A549 (cell line): ENCODE data around the gene CLEC16A. TPM values are rescaled to one million over a fixed set of nuclear protein-coding genes. Genes with fewer than 3 reads are reported as not detected.

ENCODE experiments used
- ATAC-seq, 2 experiments: fragments of 200-7000 bp in 1 of 2; fragments of >200 bp in 1 of 2; cut with Nextera tagmentation in 1 of 2; cut with Tn5 transposase in 1 of 2; 3 replicates each; pipeline versions ENCODE4 v1.8.0 to v1.9.1; 2018 to 2020; ENCODE audit warnings: mild to moderate bottlenecking in 1 of 2, moderate library complexity in 1 of 2
- CTCF ChIA-PET: fragments of 300-600 bp; sonication (Branson Sonifier 250); formaldehyde crosslinking; extraction: SDS; loops from one replicate; lab custom pipeline; 2021; ENCODE audit warnings: antibody characterized with exemption, inconsistent platforms; lab: Yijun Ruan, JAX
- POLR2A ChIA-PET: fragments of 350-600 bp; formaldehyde crosslinking; extraction: SDS; loops from one replicate; lab custom pipeline; 2021; ENCODE audit warnings: antibody characterized with exemption, inconsistent platforms; lab: Yijun Ruan, JAX
- DNase-seq, 2 experiments: peaks; one replicate each; pipeline versions ENCODE4 v3.0.0 to v3.0.0-alpha.2; 2011 to 2016; ENCODE audit warnings: low read depth in 1 of 2, low spot score in 1 of 2
- FAIRE-seq: peaks from 2 replicates; lab custom pipeline; 2011; peaks lifted over from hg19 to GRCh38; lab: Jason Lieb, UNC
- H3K27ac ChIP-seq, 2 experiments: fragments of >200 bp; sonication (Bioruptor Twin); formaldehyde crosslinking; 3 replicates each; pipeline ENCODE4 v1.5.1; 2016 to 2017
- H3K4me1 ChIP-seq: fragments of >200 bp; sonication (Bioruptor Twin); formaldehyde crosslinking; 3 replicates; pipeline ENCODE4 v1.6.1; 2016
- H3K4me2 ChIP-seq: fragments of >200 bp; sonication (Bioruptor Twin); formaldehyde crosslinking; 3 replicates; pipeline ENCODE4 v1.6.1; 2016
- H3K4me3 ChIP-seq: fragments of >200 bp; sonication (Bioruptor Twin); formaldehyde crosslinking; 3 replicates; pipeline ENCODE4 v1.5.1; 2016
- H3K9me3 ChIP-seq: fragments of >200 bp; sonication (Bioruptor Twin); formaldehyde crosslinking; 3 replicates; pipeline ENCODE4 v1.6.1; 2016
- ATOH8 ChIP-seq: fragments of 250-450 bp; sonication (Bioruptor Pico); IDR thresholded peaks from 2 replicates; pipeline ENCODE4 v1.5.0; 2020; ENCODE audit warnings: low read depth, mild to moderate bottlenecking, moderate library complexity
- BHLHE40 ChIP-seq: IDR thresholded peaks from 2 replicates; pipeline ENCODE4 v1.6.1; 2012; ENCODE audit warnings: low read depth, low read length, inconsistent platforms
- CHD4 ChIP-seq: fragments of 200-600 bp; sonication (generic); IDR thresholded peaks from 2 replicates; pipeline ENCODE4 v1.6.1; 2016; ENCODE audit warnings: antibody characterized with exemption, mild to moderate bottlenecking, borderline replicate concordance
- CTCF ChIP-seq: fragments of >200 bp; sonication (Bioruptor Twin); formaldehyde crosslinking; IDR thresholded peaks from 3 replicates; pipeline ENCODE4 v1.5.1; 2016
- FOXS1 ChIP-seq: fragments of 250-450 bp; sonication (Bioruptor Pico); IDR thresholded peaks from 2 replicates; pipeline ENCODE4 v1.5.0; 2020; ENCODE audit warnings: mild to moderate bottlenecking, moderate library complexity
- HEYL ChIP-seq: fragments of 250-450 bp; sonication (Bioruptor Pico); IDR thresholded peaks from 2 replicates; pipeline ENCODE4 v1.8.0; 2021; ENCODE audit warnings: mild to moderate bottlenecking, moderate library complexity
- HOXB13 ChIP-seq: fragments of 250-450 bp; sonication (Bioruptor Pico); IDR thresholded peaks from 2 replicates; pipeline ENCODE4 v1.5.0; 2020; ENCODE audit warnings: low read depth, mild to moderate bottlenecking, moderate library complexity
- NPAS2 ChIP-seq: fragments of 250-450 bp; sonication (Bioruptor Pico); IDR thresholded peaks from 2 replicates; pipeline ENCODE4 v1.8.0; 2022; ENCODE audit warnings: mild to moderate bottlenecking, moderate library complexity, borderline replicate concordance
- NR3C1 ChIP-seq: fragments of >200 bp; sonication (Bioruptor Twin); formaldehyde crosslinking; IDR thresholded peaks from 3 replicates; pipeline ENCODE4 v1.6.1; 2017
- POLR2AphosphoS2 ChIP-seq: conservative IDR thresholded peaks from 2 replicates; pipeline ENCODE4 v1.6.1; 2012; ENCODE audit warnings: low read length, improper control_type of control experiment, inconsistent platforms
- RARB ChIP-seq: fragments of 250-450 bp; sonication (Bioruptor Pico); IDR thresholded peaks from 2 replicates; pipeline ENCODE4 v1.8.0; 2021; ENCODE audit warnings: mild to moderate bottlenecking, moderate library complexity
- RNF2 ChIP-seq: fragments of 200-600 bp; sonication (generic); IDR thresholded peaks from 2 replicates; pipeline ENCODE4 v1.6.1; 2016; ENCODE audit warnings: low read depth, mild to moderate bottlenecking, antibody characterized with exemption, moderate library complexity, borderline replicate concordance
- TFCP2L1 ChIP-seq: fragments of 250-450 bp; sonication (Bioruptor Pico); IDR thresholded peaks from 2 replicates; pipeline ENCODE4 v1.5.0; 2021; ENCODE audit warnings: mild to moderate bottlenecking
- TP53 ChIP-seq: fragments of 250-450 bp; sonication (Bioruptor Pico); IDR thresholded peaks from 2 replicates; pipeline ENCODE4 v1.5.0; 2021; ENCODE audit warnings: mild to moderate bottlenecking, moderate library complexity
- USF2 ChIP-seq: fragments of 450-650 bp; IDR thresholded peaks from 2 replicates; pipeline ENCODE4 v1.6.1; 2014; ENCODE audit warnings: antibody characterized with exemption
- ZFP36 ChIP-seq: fragments of 450-650 bp; IDR thresholded peaks from 2 replicates; pipeline ENCODE4 v1.6.1; 2014; ENCODE audit warnings: borderline replicate concordance; ENCODE audit not compliant: partially characterized antibody
- WGBS: methylation state at CpG from one replicate; pipeline ENCODE4 v1.1.6; 2017; ENCODE audit errors: missing lambda C conversion rate; 5-methylcytosine and 5-hydroxymethylcytosine counted together
- polyA plus RNA-seq, 4 experiments: library from polyadenylated mRNA; depleted of rRNA in 3 of 4; stranded (reverse); fragments of >200 nt; fragmentation: RNase III in 1 of 4; extraction: RNeasy Plus Mini Kit Qiagen cat#74134 plus additional on column Dnase treatment in 1 of 4; gene quantifications; 2 replicates in 3 of 4; 3 replicates in 1 of 4; pipeline ENCODE4 v1.2.3, GENCODE V29; 2011 to 2017
- TF ChIP-seq, protein P1 (sequence below): IDR thresholded peaks from 2 replicates; pipeline ENCODE4 v1.6.1; 2012
- TF ChIP-seq, protein P2 (sequence below): fragments of 250-450 bp; sonication (Bioruptor Pico); IDR thresholded peaks from 2 replicates; pipeline ENCODE4 v1.5.0; 2021; ENCODE audit warnings: mild to moderate bottlenecking, moderate library complexity, borderline replicate concordance
- TF ChIP-seq, protein P3 (sequence below): fragments of >200 bp; sonication (Bioruptor Twin); formaldehyde crosslinking; IDR thresholded peaks from 2 replicates; pipeline ENCODE4 v1.6.1; 2016
- TF ChIP-seq, protein P4 (sequence below): IDR thresholded peaks from 2 replicates; pipeline ENCODE4 v1.6.1; 2012; ENCODE audit warnings: low read depth, borderline replicate concordance

The CLEC16A gene
- polyA plus RNA-seq, 2 of the 4 experiments (the other 2 are of a cell fraction) = 8.3 to 10.4 TPM

DNA sequence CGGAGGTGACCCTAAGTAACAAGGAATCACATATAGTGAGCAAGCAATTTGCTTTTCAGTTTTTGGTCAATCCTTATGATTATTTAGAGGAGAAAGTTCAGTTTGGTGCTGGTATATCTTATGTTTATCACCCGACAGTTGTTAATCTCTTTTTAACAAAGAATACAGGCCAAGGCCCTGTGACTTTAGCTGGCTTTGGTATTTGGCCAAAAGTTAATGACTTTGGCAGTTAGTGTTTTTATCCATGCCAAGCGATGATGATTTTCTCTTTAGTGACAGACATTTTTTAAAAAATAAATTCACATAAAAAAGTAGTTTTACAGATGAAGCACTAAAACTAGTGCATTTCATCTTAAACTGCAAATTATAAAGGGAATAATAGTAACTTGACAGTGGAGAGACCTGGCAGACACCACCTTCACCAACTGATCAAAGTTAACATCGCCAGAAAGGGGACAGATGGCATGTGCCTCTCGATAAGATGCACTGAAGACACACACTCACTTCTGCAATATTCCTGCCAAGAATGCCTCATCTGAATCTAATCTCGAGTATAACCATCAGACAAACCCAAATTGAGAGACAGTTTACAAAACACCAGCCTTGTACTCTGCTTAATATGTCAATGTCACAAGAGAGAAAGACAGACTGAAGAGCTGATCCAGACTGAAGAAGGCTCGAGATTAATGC, 9.0 kb upstream of the CLEC16A start (continued):
- TF ChIP-seq CTCF (no peak), CHD4 (no peak), NR3C1 (no peak), ATOH8 (CRISPR knock-in tag) (no peak), NPAS2 (no peak)
- TF ChIP-seq, protein P1, sequence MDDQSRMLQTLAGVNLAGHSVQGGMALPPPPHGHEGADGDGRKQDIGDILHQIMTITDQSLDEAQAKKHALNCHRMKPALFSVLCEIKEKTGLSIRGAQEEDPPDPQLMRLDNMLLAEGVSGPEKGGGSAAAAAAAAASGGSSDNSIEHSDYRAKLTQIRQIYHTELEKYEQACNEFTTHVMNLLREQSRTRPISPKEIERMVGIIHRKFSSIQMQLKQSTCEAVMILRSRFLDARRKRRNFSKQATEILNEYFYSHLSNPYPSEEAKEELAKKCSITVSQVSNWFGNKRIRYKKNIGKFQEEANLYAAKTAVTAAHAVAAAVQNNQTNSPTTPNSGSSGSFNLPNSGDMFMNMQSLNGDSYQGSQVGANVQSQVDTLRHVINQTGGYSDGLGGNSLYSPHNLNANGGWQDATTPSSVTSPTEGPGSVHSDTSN = no peak
- TF ChIP-seq, protein P2, sequence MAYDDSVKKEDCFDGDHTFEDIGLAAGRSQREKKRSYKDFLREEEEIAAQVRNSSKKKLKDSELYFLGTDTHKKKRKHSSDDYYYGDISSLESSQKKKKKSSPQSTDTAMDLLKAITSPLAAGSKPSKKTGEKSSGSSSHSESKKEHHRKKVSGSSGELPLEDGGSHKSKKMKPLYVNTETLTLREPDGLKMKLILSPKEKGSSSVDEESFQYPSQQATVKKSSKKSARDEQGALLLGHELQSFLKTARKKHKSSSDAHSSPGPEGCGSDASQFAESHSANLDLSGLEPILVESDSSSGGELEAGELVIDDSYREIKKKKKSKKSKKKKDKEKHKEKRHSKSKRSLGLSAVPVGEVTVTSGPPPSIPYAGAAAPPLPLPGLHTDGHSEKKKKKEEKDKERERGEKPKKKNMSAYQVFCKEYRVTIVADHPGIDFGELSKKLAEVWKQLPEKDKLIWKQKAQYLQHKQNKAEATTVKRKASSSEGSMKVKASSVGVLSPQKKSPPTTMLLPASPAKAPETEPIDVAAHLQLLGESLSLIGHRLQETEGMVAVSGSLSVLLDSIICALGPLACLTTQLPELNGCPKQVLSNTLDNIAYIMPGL (CRISPR knock-in tag) = no peak
- TF ChIP-seq, all 56 proteins: peak for 0

- ChIA-PET POLR2A (interaction anchor here (1.6 kb wide), 1 partner anchor 192 kb away, joined by 5 read pairs; the partner anchor contains the start of gene NUBP1), CTCF (interaction anchor here (1.3 to 2.0 kb wide), 3 partner anchors 11 to 28 kb away, joined by 3 to 11 read pairs (median 4); no protein-coding TSS in a partner anchor)
- H3K4me3 ChIP-seq = no peak overlapping the region
- H3K9me3 ChIP-seq = no peaks in the 10 kb centered on the region
- 69% methylated on average over 8 of the region's 8 CpGs for WGBS
- ATAC-seq (no peak), DNase-seq (no peak), FAIRE-seq (no peak)
- H3K4me1 ChIP-seq = peaks cover 14% of the 10 kb centered on the region
- no peak overlapping the region for H3K27ac ChIP-seq
- no peak overlapping the region for H3K4me2 ChIP-seq
- TF ChIP-seq RARB (CRISPR knock-in tag) (no peak), USF2 (no peak), TP53 (no peak)
These were observed 7.9 kb upstream of the CLEC16A start for GRCh38 chr16:10936272-10936984.

DNA sequence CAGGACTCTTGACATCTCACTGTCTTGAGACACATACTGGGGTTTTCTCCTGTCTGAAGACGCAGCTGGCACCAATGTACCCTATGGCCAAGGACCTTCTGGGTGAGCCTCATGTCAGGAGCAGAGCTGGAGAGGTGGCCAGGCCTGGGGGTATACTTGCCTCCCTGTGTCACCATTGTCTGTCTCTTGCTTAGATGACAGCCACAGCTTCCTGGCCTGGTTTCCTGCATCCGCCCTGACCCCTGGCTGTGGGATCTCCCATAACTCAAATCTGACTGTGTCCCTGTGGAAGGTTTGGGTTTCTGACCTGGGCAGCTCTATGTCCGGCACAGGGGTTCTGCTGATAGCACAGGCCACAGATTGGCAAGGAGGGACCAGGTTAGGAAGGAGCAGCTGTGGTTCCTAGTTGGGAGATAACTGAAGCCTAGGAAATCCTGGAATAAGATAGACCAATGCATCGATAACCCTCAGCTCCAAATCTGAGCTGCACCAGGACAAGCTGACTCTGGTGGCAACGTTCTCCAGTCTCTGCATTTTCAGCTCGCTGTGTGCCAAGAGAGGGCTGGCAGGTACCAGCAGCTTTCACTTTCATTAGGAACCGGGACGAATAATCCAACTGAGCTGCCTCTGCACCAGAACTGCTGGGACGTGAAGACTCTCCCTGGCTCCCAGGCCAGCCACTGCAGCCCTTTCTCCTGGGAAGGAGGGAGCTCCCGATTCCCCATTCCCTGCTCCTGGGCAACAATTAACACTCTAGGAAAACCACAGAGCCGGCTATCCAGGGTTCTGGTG, 7.1 kb upstream of the CLEC16A start:
- no peak for FAIRE-seq
- Histone ChIP-seq H3K9me3 (no peaks in the 10 kb centered on the region), H3K27ac (no peak overlapping the region), H3K4me1 (peaks cover 14% of the 10 kb centered on the region), H3K4me2 (no peak overlapping the region), H3K4me3 (no peak overlapping the region)
- no peak for DNase-seq
- ChIA-PET POLR2A (interaction anchor here (1.6 kb wide), 1 partner anchor 193 kb away, joined by 5 read pairs; the partner anchor contains the start of gene NUBP1), CTCF (interaction anchor here (0.5 to 2.0 kb wide), 6 partner anchors 9 to 1782 kb away, joined by 3 to 11 read pairs (median 4); no protein-coding TSS in a partner anchor)
- no peak for ATAC-seq
- WGBS = 88% methylated on average over 11 of the region's 11 CpGs
- TF ChIP-seq, protein P3, sequence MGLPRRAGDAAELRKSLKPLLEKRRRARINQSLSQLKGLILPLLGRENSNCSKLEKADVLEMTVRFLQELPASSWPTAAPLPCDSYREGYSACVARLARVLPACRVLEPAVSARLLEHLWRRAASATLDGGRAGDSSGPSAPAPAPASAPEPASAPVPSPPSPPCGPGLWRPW = no peak
- TF ChIP-seq, protein P4, sequence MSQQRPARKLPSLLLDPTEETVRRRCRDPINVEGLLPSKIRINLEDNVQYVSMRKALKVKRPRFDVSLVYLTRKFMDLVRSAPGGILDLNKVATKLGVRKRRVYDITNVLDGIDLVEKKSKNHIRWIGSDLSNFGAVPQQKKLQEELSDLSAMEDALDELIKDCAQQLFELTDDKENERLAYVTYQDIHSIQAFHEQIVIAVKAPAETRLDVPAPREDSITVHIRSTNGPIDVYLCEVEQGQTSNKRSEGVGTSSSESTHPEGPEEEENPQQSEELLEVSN = no peak
- no peak for TF ChIP-seq POLR2AphosphoS2
- no peak for TF ChIP-seq HEYL
- no peak for TF ChIP-seq RNF2
- no peak for TF ChIP-seq FOXS1 (CRISPR knock-in tag)
- no peak for TF ChIP-seq BHLHE40
- TF ChIP-seq ZFP36 = no peak
- TF ChIP-seq TFCP2L1 (CRISPR knock-in tag) = no peak
- TF ChIP-seq CTCF = no peak
- TF ChIP-seq NR3C1 = no peak
- TF ChIP-seq HOXB13 (CRISPR knock-in tag) = no peak
